H1 (cell line): ENCODE measurements around the gene CHPT1. TPM values are rescaled to one million over a fixed set of nuclear protein-coding genes. Genes with fewer than 3 reads are reported as not detected.

Source experiments
- CTCF ChIA-PET: fragments of 300-600 bp; sonication (Branson Sonifier 250); formaldehyde crosslinking; loops from one replicate; lab custom pipeline; 2021; ENCODE audit not compliant: partially characterized antibody; lab: Charles Lee
- POLR2A ChIA-PET: fragments of 300-600 bp; sonication (Branson Sonifier 250); formaldehyde crosslinking; loops from one replicate; lab custom pipeline; 2021; ENCODE audit warnings: inconsistent platforms; ENCODE audit not compliant: partially characterized antibody; lab: Charles Lee
- DNase-seq, 2 experiments: peaks; one replicate each; pipeline versions ENCODE4 v3.0.0 to v3.0.0-alpha.2; 2010 to 2022; ENCODE audit warnings: low spot score in 2 of 2, low read depth in 1 of 2, mixed read lengths in 1 of 2
- FAIRE-seq: peaks from 2 replicates; lab custom pipeline; 2011; peaks lifted over from hg19 to GRCh38; lab: Jason Lieb, UNC
- H2AFZ ChIP-seq: 2 replicates; pipeline ENCODE4 v1.8.1; 2012; ENCODE audit warnings: low read length, inconsistent platforms
- H2AK5ac ChIP-seq: 2 replicates; pipeline ENCODE4 v1.6.1; 2013; ENCODE audit warnings: low read depth, low read length
- H2BK120ac ChIP-seq: replicated peaks from 2 replicates; pipeline ENCODE3; 2013; ENCODE audit warnings: low read depth, low read length, inconsistent platforms
- H2BK12ac ChIP-seq: 2 replicates; pipeline ENCODE4 v1.6.1; 2013; ENCODE audit warnings: low read depth, low read length
- H2BK15ac ChIP-seq: 2 replicates; pipeline ENCODE4 v1.6.1; 2013; ENCODE audit warnings: low read length
- H2BK20ac ChIP-seq: 2 replicates; pipeline ENCODE4 v1.6.1; 2013; ENCODE audit warnings: low read length
- H2BK5ac ChIP-seq: 2 replicates; pipeline ENCODE4 v1.6.1; 2013; ENCODE audit warnings: low read depth, low read length
- H3K14ac ChIP-seq: 2 replicates; pipeline ENCODE4 v1.6.1; 2013; ENCODE audit warnings: inconsistent platforms; ENCODE audit not compliant: insufficient read length
- H3K18ac ChIP-seq: 2 replicates; pipeline ENCODE4 v1.6.1; 2013; ENCODE audit warnings: low read length; ENCODE audit errors: extremely low read depth
- H3K23ac ChIP-seq: 2 replicates; pipeline ENCODE4 v1.6.1; 2013; ENCODE audit warnings: inconsistent platforms; ENCODE audit not compliant: insufficient read length
- H3K23me2 ChIP-seq: 2 replicates; pipeline ENCODE4 v1.6.1; 2013; ENCODE audit warnings: low read depth, low read length
- H3K27ac ChIP-seq: 2 replicates; pipeline ENCODE4 v1.6.1; 2011; ENCODE audit warnings: low read depth, low read length, inconsistent platforms
- H3K27me3 ChIP-seq, 4 experiments: replicated peaks in 1 of 4; 1 replicate in 1 of 4; 2 replicates in 3 of 4; pipeline versions ENCODE4 v1.6.1 to v1.8.1; 2011 to 2013; ENCODE audit warnings: low read length in 3 of 4, mild to moderate bottlenecking in 3 of 4, inconsistent platforms in 2 of 4, mixed read lengths in 2 of 4, moderate library complexity in 1 of 4; ENCODE audit not compliant: control insufficient read depth in 3 of 4, insufficient read depth in 3 of 4; ENCODE audit errors: extremely low read depth in 1 of 4
- H3K36me3 ChIP-seq, 4 experiments: 2 replicates each; pipeline versions ENCODE4 v1.6.1 to v1.8.1; 2011 to 2013; ENCODE audit warnings: mild to moderate bottlenecking in 4 of 4, low read length in 3 of 4, moderate library complexity in 2 of 4, control low read depth in 1 of 4, inconsistent platforms in 1 of 4; ENCODE audit not compliant: insufficient read depth in 4 of 4, control insufficient read depth in 2 of 4
- H3K4ac ChIP-seq: replicated peaks from 2 replicates; pipeline ENCODE3; 2013; ENCODE audit warnings: low read length, low read depth, mixed read lengths, inconsistent platforms; ENCODE audit not compliant: insufficient read length
- H3K4me1 ChIP-seq, 4 experiments: replicated peaks in 1 of 4; 1 replicate in 1 of 4; 2 replicates in 3 of 4; pipeline versions ENCODE4 v1.6.1 to v1.8.1; 2011 to 2013; ENCODE audit warnings: low read length in 3 of 4, inconsistent platforms in 2 of 4, mixed read lengths in 1 of 4; ENCODE audit not compliant: insufficient read depth in 4 of 4, control insufficient read depth in 3 of 4
- H3K4me2 ChIP-seq, 2 experiments: 2 replicates each; pipeline versions ENCODE4 v1.6.1 to v1.8.1; 2011 to 2013; ENCODE audit warnings: low read depth in 2 of 2, low read length in 2 of 2, control low read depth in 1 of 2, inconsistent platforms in 1 of 2, mild to moderate bottlenecking in 1 of 2; ENCODE audit not compliant: insufficient read depth in 1 of 2
- H3K4me3 ChIP-seq, 4 experiments: fragments of 200-600, 300-600 bp in 1 of 4; sonication (generic), shearing (Covaris generic), sonication (Bioruptor Twin) in 1 of 4; 2 replicates each; pipeline versions ENCODE4 v1.5.1 to v1.8.1; 2011 to 2016; ENCODE audit warnings: low read length in 4 of 4, low read depth in 3 of 4, control low read depth in 2 of 4, inconsistent platforms in 2 of 4, mild to moderate bottlenecking in 2 of 4, mixed read lengths in 1 of 4, moderate library complexity in 1 of 4; ENCODE audit not compliant: insufficient read depth in 2 of 4; ENCODE audit errors: extremely low read depth in 1 of 4
- H3K56ac ChIP-seq: replicated peaks from 2 replicates; pipeline ENCODE3; 2013; ENCODE audit warnings: low read depth, mild to moderate bottlenecking, mixed read lengths, low read length, inconsistent platforms; ENCODE audit not compliant: insufficient read length
- H3K79me1 ChIP-seq: 2 replicates; pipeline ENCODE4 v1.6.1; 2013; ENCODE audit warnings: low read depth, low read length, control low read depth
- H3K79me2 ChIP-seq, 2 experiments: 2 replicates each; pipeline versions ENCODE4 v1.6.1 to v1.8.1; 2012 to 2013; ENCODE audit warnings: low read length in 2 of 2, mild to moderate bottlenecking in 2 of 2, inconsistent platforms in 1 of 2; ENCODE audit not compliant: insufficient read depth in 2 of 2, control insufficient read depth in 1 of 2
- H3K9ac ChIP-seq, 4 experiments: replicated peaks in 1 of 4; 1 replicate in 1 of 4; 2 replicates in 3 of 4; pipeline versions ENCODE4 v1.6.1 to v1.8.1; 2011 to 2013; ENCODE audit warnings: low read depth in 3 of 4, low read length in 3 of 4, control low read depth in 2 of 4, mild to moderate bottlenecking in 2 of 4, moderate library complexity in 2 of 4, inconsistent platforms in 1 of 4; ENCODE audit errors: extremely low read depth in 1 of 4
- H3K9me3 ChIP-seq, 2 experiments: 2 replicates each; pipeline versions ENCODE4 v1.6.1 to v1.8.1; 2012 to 2013; ENCODE audit warnings: mild to moderate bottlenecking in 2 of 2, moderate library complexity in 2 of 2, control low read depth in 1 of 2, inconsistent platforms in 1 of 2, low read depth in 1 of 2, low read length in 1 of 2, mixed read lengths in 1 of 2; ENCODE audit not compliant: insufficient read depth in 2 of 2
- H4K20me1 ChIP-seq, 2 experiments: replicated peaks in 1 of 2; 2 replicates each; pipeline versions ENCODE3 to v1.8.1; 2011 to 2013; ENCODE audit warnings: inconsistent platforms in 2 of 2, low read length in 2 of 2, mild to moderate bottlenecking in 1 of 2; ENCODE audit not compliant: insufficient read depth in 2 of 2, control insufficient read depth in 1 of 2
- H4K5ac ChIP-seq: 2 replicates; pipeline ENCODE4 v1.6.1; 2013; ENCODE audit warnings: low read length, low read depth, mixed read lengths, inconsistent platforms; ENCODE audit not compliant: insufficient read length
- H4K8ac ChIP-seq: 2 replicates; pipeline ENCODE4 v1.8.0; 2013; ENCODE audit warnings: mild to moderate bottlenecking, moderate library complexity, low read length, inconsistent platforms; ENCODE audit not compliant: insufficient read depth; ENCODE audit errors: extremely low read depth
- H4K91ac ChIP-seq: replicated peaks from 2 replicates; pipeline ENCODE3; 2013; ENCODE audit warnings: low read length, mixed read lengths, inconsistent platforms; ENCODE audit not compliant: insufficient read length
- BACH1 ChIP-seq: IDR thresholded peaks from 2 replicates; pipeline ENCODE4 v1.6.1; 2012; ENCODE audit warnings: low read length, improper control_type of control experiment
- CBX8 ChIP-seq: fragments of 300-800, 300-1000 bp; sonication (generic); IDR thresholded peaks from 2 replicates; pipeline ENCODE4 v1.7.1; 2016; ENCODE audit warnings: low read depth, low read length, borderline replicate concordance
- CEBPB ChIP-seq: IDR thresholded peaks from 2 replicates; pipeline ENCODE4 v1.6.1; 2012; ENCODE audit warnings: low read depth, low read length
- CHD1 ChIP-seq: IDR thresholded peaks from 2 replicates; pipeline ENCODE4 v1.6.1; 2012; ENCODE audit warnings: low read depth, low read length, improper control_type of control experiment
- CTBP2 ChIP-seq: IDR thresholded peaks from 2 replicates; pipeline ENCODE4 v1.7.0; 2011; ENCODE audit warnings: borderline replicate concordance, mild to moderate bottlenecking, moderate library complexity, mixed read lengths, low read length; ENCODE audit not compliant: insufficient read depth, insufficient read length
- FOSL1 ChIP-seq: IDR thresholded peaks from 2 replicates; pipeline ENCODE4 v1.6.1; 2011; ENCODE audit warnings: mild to moderate bottlenecking, low read depth, low read length, moderate library complexity; ENCODE audit not compliant: insufficient read depth
- HDAC2 ChIP-seq, 2 experiments: fragments of 300-600 bp in 1 of 2; sonication (generic) in 1 of 2; IDR thresholded peaks; 2 replicates each; pipeline ENCODE4 v1.6.1; 2011 to 2012; ENCODE audit warnings: low read depth in 2 of 2, low read length in 2 of 2, mild to moderate bottlenecking in 2 of 2, moderate library complexity in 2 of 2, borderline replicate concordance in 1 of 2, inconsistent platforms in 1 of 2
- KDM5A ChIP-seq: fragments of 200-600 bp; IDR thresholded peaks from 2 replicates; pipeline ENCODE4 v1.7.1; 2012; ENCODE audit warnings: mild to moderate bottlenecking, low read length, inconsistent platforms, mixed read lengths
- MAFK ChIP-seq: IDR thresholded peaks from 2 replicates; pipeline ENCODE4 v1.6.1; 2012; ENCODE audit warnings: low read depth, mild to moderate bottlenecking, improper control_type of control experiment, low read length
- NANOG ChIP-seq: IDR thresholded peaks from 2 replicates; pipeline ENCODE4 v1.6.1; 2011; ENCODE audit warnings: low read length, low read depth, mild to moderate bottlenecking, inconsistent platforms; ENCODE audit not compliant: insufficient read depth, poor library complexity, severe bottlenecking
- RFX5 ChIP-seq: IDR thresholded peaks from 2 replicates; pipeline ENCODE4 v1.6.1; 2011; ENCODE audit warnings: low read depth, low read length, improper control_type of control experiment, borderline replicate concordance
- RNF2 ChIP-seq: fragments of 200-900, 300-1000 bp; sonication (generic); IDR thresholded peaks from 2 replicates; pipeline ENCODE4 v1.7.1; 2016; ENCODE audit warnings: borderline replicate concordance, low read depth, mild to moderate bottlenecking, antibody characterized with exemption, low read length; ENCODE audit not compliant: poor library complexity, severe bottlenecking; ENCODE audit errors: missing control alignments
- SIX5 ChIP-seq: IDR thresholded peaks from 2 replicates; pipeline ENCODE4 v1.6.1; 2011; ENCODE audit warnings: mild to moderate bottlenecking, low read depth, low read length
- SP4 ChIP-seq: IDR thresholded peaks from 2 replicates; pipeline ENCODE4 v1.6.1; 2012; ENCODE audit warnings: low read length, inconsistent platforms
- YY1 ChIP-seq: IDR thresholded peaks from 2 replicates; pipeline ENCODE4 v1.6.1; 2011; ENCODE audit warnings: low read depth, mild to moderate bottlenecking, low read length
- polyA plus RNA-seq, 7 experiments: library from polyadenylated mRNA; depleted of rRNA in 3 of 7; stranded (reverse) in 5 of 7; unstranded in 2 of 7; fragments of >200 nt in 5 of 7; fragments of 200-250 nt in 2 of 7; gene quantifications; 1 replicate in 5 of 7; 2 replicates in 1 of 7; 4 replicates in 1 of 7; pipeline versions ENCODE4 v1.2.1 to v1.2.3, GENCODE V29; 2011 to 2013; ENCODE audit warnings: missing spikeins in 2 of 7, mixed read lengths in 2 of 7
- total RNA-seq: library from RNA; stranded (reverse); fragmentation: NEBNext Ultra II Directional; extraction: Animal tissue kit (Norgen Biotek cat#: 25700); gene quantifications from 2 replicates; pipeline ENCODE4 v1.2.1, GENCODE V29; 2021

Gene CHPT1
- total and polyA plus RNA-seq, 2 of the 8 experiments (the other 6 are each of a cell fraction or from before 2014, with no cell fraction given): 13.3 to 22.5 TPM

DNA sequence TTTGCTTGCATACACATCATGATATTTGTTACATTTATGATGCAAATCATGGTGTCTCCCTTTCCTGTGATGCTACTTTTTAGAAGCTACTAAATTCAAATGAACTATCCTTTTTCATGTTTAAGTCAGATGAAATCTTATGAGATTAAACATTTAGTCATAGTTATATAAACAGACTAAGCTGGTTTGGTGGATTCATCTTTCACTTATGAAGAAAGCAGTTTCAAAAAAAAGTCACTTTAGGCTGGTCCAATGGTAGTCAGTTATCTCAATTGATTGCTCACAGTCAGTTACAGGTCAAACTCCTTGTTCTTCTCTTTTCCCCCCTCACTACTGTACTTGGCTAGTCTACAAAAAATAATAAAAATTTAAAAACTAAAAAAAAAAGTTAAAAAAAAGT is 22.1 kb downstream of the CHPT1 start:
- CTCF ChIA-PET: interaction anchor here (0.6 kb wide), 1 partner anchor 308 kb away, joined by 3 read pairs; no protein-coding TSS in a partner anchor
- Histone ChIP-seq H2BK120ac (no peak overlapping the region), H3K4me1 (no peaks in the 10 kb centered on the region), H2AFZ (no peak overlapping the region), H2BK12ac (no peak overlapping the region), H2BK5ac (no peak overlapping the region), H3K4ac (no peak overlapping the region), H3K56ac (no peak overlapping the region), H2BK15ac (no peak overlapping the region), H3K4me2 (no peak overlapping the region), H3K27ac (no peak overlapping the region), H3K14ac (no peak overlapping the region), H4K8ac (no peak overlapping the region), H3K4me3 (no peak overlapping the region), H3K23me2 (no peaks in the 10 kb centered on the region), H3K79me1 (no peaks in the 10 kb centered on the region), H4K91ac (no peak overlapping the region), H3K36me3 (no peaks in the 10 kb centered on the region; a peak in 1 of 8 replicates), H3K27me3 (no peaks in the 10 kb centered on the region), H3K9me3 (no peaks in the 10 kb centered on the region), H4K5ac (no peak overlapping the region), H2AK5ac (no peak overlapping the region), H4K20me1 (no peaks in the 10 kb centered on the region), H3K23ac (no peak overlapping the region), H3K9ac (no peak overlapping the region), H3K18ac (no peak overlapping the region), H3K79me2 (no peaks in the 10 kb centered on the region), H2BK20ac (no peak overlapping the region)
- DNase-seq (no peak), FAIRE-seq (no peak)
- POLR2A ChIA-PET: no interaction called here
- no peak for TF ChIP-seq CHD1
- TF ChIP-seq YY1: no peak
- TF ChIP-seq CTBP2: no peak
- TF ChIP-seq BACH1: no peak
- TF ChIP-seq MAFK: no peak
- no peak for TF ChIP-seq HDAC2 (IDR thresholded peaks at IDR 0.05; ENCODE audit: borderline replicate concordance in 1 of 2, low read depth in 2 of 2, low read length in 2 of 2)
- TF ChIP-seq CBX8: no peak
- no peak for TF ChIP-seq RFX5
- TF ChIP-seq SIX5: no peak
- no peak for TF ChIP-seq RNF2
- no peak for TF ChIP-seq FOSL1
- no peak for TF ChIP-seq CEBPB
- TF ChIP-seq SP4: no peak
- TF ChIP-seq NANOG: no peak
- TF ChIP-seq KDM5A: no peak
